ENCODE data around the gene OTOP2.

Gene OTOP2

GRCh38 chr17:74928786-74929185, 4.7 kb downstream of the OTOP2 start:
- no peak for FAIRE-seq

DNA sequence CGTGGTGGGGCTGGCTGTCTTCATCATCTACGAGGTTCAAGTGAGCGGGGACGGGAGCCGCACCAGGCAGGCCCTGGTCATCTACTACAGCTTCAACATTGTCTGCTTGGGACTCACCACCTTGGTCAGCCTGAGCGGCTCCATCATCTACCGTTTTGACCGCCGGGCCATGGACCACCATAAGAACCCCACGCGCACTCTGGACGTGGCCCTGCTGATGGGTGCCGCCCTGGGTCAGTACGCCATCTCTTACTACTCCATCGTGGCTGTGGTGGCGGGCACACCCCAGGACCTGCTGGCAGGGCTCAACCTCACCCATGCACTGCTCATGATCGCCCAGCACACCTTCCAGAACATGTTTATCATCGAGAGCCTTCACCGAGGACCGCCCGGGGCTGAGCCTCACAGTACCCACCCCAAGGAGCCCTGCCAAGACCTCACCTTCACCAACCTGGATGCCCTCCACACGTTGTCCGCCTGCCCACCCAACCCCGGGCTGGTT, 6.5 kb downstream of the OTOP2 start:
- FAIRE-seq = no peak

DNA sequence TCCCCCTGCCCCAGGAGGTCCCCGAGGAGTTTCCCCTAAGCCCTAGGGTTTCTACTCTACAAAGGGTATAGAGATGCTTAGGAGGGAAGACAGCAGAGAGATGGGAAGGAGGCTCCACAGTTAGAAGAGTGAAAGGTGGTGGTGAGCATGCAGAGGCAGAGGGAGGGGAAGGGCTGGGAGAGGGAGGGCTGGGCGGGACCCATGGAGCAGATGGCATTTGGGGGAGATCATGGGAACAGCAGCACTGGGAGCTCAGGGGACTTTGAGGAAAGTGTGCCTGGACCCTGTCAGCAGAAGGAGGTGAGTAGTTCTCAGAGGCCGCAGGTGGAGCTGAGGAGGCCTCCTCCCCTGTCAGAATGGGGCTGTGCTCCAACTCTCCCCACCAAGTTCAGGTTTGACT, 11.0 kb downstream of the OTOP2 start:
- no peak for FAIRE-seq

- no peak for FAIRE-seq
Measured at GRCh38 chr17:74935585-74936469, 11.8 kb downstream of the OTOP2 start, which contains the start of gene OTOP3. Gene OTOP3, plus strand, starts transcription at chr17:74935898. Its CDS starts 24 bp downstream, at chr17:74935922.

GRCh38 chr17:74936470-74936799, 12.4 kb downstream of the OTOP2 start:
- no peak for FAIRE-seq

DNA sequence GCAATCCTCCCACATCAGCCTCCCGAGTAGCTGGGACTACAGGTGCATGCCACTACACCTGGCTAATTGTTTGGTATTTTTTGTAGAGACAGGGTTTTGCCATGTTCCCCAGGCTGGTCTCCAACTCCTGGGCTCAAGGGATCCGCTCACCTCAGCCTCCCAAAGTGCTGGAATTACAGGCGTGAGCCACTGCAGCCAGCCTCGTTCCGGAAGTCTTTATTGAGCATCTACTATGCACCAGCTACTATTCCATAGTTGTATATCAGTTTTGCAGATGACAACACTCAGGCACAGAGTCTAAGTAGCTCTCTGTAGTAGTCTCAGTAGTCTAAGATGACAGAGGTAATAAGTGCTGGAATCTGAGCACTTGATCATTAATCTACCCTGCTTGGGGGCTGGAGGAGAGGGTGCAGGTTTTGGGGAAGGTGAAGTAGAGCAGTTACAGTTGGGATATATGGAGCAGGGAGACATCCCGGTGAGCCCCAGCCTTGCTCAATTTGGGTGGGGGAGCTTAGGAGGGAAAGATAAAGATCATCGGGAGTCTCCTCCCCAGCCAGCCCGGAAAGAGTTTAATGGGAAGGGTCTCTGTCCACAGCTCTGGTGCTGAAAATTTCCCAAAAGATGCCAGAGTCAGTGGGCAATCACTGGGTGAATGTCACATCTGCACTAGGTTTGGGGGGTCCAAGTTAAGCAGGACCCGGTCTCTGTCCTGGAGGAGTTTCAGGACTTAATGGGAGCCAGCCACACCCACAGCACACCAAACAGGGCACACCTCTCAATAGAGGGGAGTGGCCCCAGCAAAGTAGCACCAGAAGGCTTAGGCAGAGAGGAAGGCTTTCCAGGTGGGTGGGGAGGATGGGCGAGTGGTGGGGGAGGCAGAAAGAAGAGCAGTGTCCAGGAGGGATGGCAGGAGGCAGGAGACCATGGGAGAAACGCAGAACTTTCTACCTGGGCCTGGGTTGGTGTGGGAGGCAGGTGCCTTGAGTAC, 13.3 kb downstream of the OTOP2 start:
- no peak for FAIRE-seq

DNA sequence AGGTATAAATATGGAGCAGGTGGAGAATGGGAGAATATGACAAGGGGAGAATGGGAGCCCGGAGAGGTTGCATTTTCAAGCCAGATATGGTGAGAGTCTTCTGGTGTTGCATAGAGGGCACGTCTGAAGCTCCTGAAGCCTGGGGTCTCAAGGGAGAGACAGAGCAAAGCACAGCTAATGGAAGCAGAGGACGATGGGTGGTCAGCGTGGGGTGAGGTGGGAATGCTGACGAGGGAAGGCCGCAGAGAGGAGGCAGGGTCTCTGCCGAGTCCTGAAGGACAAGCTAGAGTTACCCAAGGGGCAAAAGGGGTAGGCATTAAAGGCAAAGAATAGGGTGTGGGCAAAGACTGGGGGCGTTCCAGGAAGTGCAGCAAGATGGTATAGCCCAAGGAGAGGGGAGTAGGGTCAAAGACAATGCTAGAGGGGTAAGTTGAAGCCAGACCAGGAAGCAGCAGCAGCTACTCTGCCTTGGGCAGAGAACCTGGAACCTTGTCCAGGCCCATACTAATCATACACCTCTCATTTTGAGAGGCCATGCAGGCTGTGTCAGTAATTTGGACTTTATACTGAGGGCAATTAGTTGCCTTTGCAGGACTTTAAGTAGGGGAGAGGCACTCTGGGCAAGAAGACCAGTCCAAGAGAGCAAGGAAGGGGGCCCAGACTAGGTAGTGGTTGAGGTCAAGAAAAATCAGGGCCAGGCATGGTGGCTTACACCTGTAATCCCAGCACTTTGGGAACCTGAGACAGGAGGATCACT, 14.3 kb downstream of the OTOP2 start:
- FAIRE-seq = no peak

DNA sequence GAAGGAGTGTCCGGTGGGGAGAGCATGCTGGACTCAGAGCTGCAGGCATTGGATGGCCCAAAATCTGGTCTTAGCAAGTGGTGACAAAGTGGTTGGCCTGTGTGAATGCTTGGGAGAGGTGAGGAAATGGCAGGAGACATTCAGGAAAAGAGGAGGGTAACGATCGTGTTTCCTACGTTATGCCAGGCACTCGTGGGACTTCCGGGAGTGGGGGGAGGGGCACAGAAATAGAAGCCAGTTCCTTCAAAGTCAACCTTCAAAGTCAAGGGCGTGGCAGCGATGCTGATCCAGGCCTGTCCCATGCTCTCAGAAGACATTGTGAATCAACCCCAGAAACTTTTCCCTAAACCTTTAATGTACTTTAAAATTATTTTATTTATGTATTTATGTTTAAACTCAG, 15.5 kb downstream of the OTOP2 start:
- FAIRE-seq = no peak

DNA sequence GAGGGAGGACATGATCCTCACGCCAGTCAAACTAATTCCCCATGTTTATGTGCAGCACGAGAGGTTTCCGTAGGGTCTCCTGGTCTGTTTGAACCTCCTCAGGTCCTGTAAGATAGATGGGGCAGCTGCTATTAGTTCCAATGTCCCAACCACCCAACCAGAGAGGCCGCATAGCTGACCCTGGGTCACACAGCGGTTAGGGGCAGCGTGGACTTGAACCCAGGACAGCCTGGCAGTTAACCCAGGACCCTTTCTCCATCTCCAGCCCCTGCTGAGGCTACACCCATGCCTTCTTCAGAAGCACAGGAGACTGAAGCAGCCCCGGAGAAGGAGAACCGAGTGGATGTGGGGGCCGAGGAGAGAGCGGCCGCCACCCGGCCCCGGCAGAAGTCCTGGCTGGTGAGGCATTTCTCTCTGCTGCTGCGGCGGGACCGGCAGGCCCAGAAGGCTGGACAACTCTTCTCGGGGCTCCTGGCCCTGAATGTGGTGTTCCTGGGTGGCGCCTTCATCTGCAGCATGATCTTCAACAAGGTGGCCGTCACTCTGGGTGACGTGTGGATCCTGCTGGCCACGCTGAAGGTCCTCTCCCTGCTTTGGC, 17.2 kb downstream of the OTOP2 start:
- no peak for FAIRE-seq

GRCh38 chr17:74943808-74944522, 19.9 kb downstream of the OTOP2 start:
- no peak for FAIRE-seq

- no peak for FAIRE-seq
Measured at GRCh38 chr17:74945543-74945942, 21.5 kb downstream of the OTOP2 start.

GRCh38 chr17:74946641-74947040, 22.6 kb downstream of the OTOP2 start:
- no peak for FAIRE-seq

DNA sequence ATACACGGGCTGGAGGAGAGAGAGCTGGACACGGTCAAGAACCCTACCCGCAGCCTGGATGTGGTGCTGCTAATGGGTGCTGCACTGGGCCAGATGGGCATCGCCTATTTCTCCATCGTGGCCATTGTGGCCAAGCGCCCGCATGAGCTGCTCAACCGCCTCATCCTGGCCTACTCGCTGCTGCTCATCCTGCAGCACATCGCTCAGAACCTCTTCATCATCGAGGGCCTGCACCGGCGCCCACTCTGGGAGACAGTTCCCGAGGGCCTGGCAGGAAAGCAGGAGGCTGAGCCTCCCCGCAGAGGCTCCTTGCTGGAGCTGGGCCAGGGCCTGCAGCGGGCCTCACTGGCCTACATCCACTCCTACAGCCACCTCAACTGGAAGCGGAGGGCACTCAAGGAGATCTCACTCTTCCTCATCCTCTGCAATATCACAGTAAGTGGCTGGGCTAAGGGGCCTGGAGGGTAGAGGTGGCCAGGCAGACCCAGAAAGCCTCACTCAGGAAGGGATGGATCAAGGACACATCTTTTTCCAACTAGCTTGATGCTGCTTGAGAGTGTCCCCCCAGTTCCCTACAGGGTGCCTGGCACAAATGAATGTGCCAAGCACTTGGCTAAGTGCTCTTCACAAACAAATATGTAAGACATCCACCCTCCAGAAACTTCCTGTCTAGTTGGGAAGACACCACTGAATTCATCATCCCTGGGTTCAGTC, 23.1 kb downstream of the OTOP2 start:
- no peak for FAIRE-seq

DNA sequence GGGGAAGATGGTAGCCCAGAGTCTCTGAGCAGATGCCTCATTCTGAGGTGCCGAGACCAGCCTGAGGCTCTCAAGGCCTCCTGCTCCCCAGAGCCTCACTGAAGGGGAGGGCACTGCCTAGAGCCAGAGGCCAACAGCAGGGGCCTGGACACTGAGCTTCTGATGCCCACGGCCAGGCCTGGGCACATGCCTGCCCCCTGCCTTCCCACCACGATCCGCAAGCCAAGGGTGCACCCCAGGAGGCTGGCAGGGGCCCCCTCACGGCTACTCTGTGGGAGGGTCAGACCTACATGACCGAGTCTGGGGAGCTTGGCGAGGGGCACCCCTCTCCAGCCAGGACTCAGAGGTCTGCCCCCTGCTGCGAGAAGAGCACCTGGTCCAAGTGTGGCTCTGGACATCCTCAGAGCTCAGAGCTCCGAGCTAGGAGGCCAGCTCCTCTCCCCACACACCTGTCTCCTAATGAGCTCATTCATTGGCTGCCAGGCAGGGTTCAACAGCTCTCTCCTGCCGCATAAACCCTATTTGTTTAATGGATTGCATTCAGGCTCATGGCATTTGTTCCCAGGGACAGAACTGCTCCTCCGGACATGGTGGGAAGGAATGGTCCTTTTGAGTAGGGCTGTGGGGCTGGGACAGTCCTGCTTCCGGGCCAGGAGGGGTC, 25.5 kb downstream of the OTOP2 start:
- no peak for FAIRE-seq

GRCh38 chr17:74950207-74950606, 26.1 kb downstream of the OTOP2 start:
- FAIRE-seq = no peak

- FAIRE-seq = no peak
Measured at GRCh38 chr17:74951065-74951464, 27.0 kb downstream of the OTOP2 start.

DNA sequence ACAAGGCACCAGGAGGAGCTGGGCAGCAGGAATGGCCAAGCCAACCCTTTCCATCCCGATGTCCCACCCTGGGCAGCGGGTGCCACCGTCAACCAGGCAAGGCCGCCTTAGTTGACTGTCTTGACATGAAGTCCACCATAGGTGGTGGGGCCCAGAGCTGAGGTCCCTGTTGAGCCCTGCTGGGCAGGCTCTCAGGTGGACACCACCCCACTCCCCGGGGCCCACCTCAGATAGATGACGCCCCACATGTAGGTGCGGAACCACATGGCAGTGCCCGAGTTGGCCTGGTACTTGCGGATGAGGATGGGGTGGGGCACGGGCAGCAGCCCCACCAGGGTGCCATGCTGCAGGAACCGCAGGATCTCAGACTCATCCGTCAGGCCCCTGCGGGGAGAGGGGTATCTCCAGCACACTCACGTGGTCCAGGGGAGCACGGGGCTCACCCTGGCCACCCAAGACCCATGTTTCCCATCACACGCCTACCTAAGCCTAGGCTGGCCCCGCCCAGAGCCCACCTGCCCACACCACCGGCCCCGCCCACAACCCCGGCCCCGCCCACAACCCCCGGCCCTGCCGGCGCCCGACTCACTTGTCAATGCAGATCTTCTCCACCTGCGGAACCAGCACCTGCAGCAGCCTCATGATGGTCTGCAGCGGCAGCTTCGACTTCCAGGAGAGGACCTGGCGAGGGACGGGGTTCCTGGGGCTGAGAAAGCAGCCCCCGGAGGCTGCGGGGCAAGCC, 27.8 kb downstream of the OTOP2 start:
- FAIRE-seq = no peak

GRCh38 chr17:74952431-74953133, 28.5 kb downstream of the OTOP2 start:
- FAIRE-seq = no peak

GRCh38 chr17:74953134-74953687, 29.1 kb downstream of the OTOP2 start:
- FAIRE-seq = no peak
